Endodermal cell (in vitro differentiated cells): ENCODE measurements around the gene ADAMTS18. TPM values are rescaled to one million over a fixed set of nuclear protein-coding genes. Genes with fewer than 3 reads are reported as not detected.

Experiments used
- DNase-seq: peaks from one replicate; pipeline ENCODE4 v3.0.0-alpha.2; 2017
- H3K27ac ChIP-seq: 2 replicates; pipeline ENCODE4 v1.5.1; 2013; ENCODE audit warnings: mild to moderate bottlenecking, low read depth, low read length, moderate library complexity
- H3K27me3 ChIP-seq: 2 replicates; pipeline ENCODE4 v1.6.1; 2013; ENCODE audit warnings: mild to moderate bottlenecking, low read length, moderate library complexity; ENCODE audit not compliant: insufficient read depth, control insufficient read depth, poor library complexity, severe bottlenecking
- H3K36me3 ChIP-seq: 2 replicates; pipeline ENCODE4 v1.7.0; 2013; ENCODE audit warnings: mild to moderate bottlenecking, low read length, moderate library complexity; ENCODE audit not compliant: control insufficient read depth, insufficient read depth
- H3K4me1 ChIP-seq: one replicate; pipeline ENCODE4 v1.7.0; 2013; ENCODE audit warnings: low read length; ENCODE audit not compliant: control insufficient read depth, insufficient read depth
- H3K4me3 ChIP-seq: 2 replicates; pipeline ENCODE4 v1.5.1; 2013; ENCODE audit warnings: mild to moderate bottlenecking, low read length, moderate library complexity
- H3K9ac ChIP-seq: 2 replicates; pipeline ENCODE4 v1.6.1; 2013; ENCODE audit warnings: mild to moderate bottlenecking, low read length, moderate library complexity; ENCODE audit not compliant: poor library complexity, severe bottlenecking; ENCODE audit errors: extremely low read depth
- H3K9me3 ChIP-seq: 2 replicates; pipeline ENCODE4 v1.6.1; 2013; ENCODE audit warnings: mild to moderate bottlenecking, low read length, moderate library complexity; ENCODE audit not compliant: control insufficient read depth
- H3K27ac Mint-ChIP-seq: 2 replicates; pipeline ENCODE4 v1.8.0; 2020; ENCODE audit warnings: mixed read lengths
- H3K27me3 Mint-ChIP-seq: 2 replicates; pipeline ENCODE4 v1.8.0; 2021; ENCODE audit warnings: mild to moderate bottlenecking, mixed read lengths; ENCODE audit not compliant: insufficient read depth
- H3K36me3 Mint-ChIP-seq: 2 replicates; pipeline ENCODE4 v1.8.0; 2020; ENCODE audit warnings: low read depth, mixed read lengths
- H3K4me1 Mint-ChIP-seq: 2 replicates; pipeline ENCODE4 v1.8.0; 2020; ENCODE audit warnings: mixed read lengths
- H3K4me3 Mint-ChIP-seq: 2 replicates; pipeline ENCODE4 v1.8.0; 2020; ENCODE audit warnings: mild to moderate bottlenecking, moderate library complexity, mixed read lengths
- H3K9me3 Mint-ChIP-seq: 2 replicates; pipeline ENCODE4 v1.8.0; 2020; ENCODE audit warnings: mild to moderate bottlenecking, mixed read lengths
- WGBS, 2 experiments: methylation state at CpG; one replicate each; pipeline versions ENCODE4 v1.1.5 to v1.1.7; 2013; ENCODE audit warnings: missing lambda C conversion rate in 2 of 2, mixed read lengths in 1 of 2; ENCODE audit not compliant: insufficient coverage in 1 of 2, insufficient read length in 1 of 2; 5-methylcytosine and 5-hydroxymethylcytosine counted together
- total RNA-seq, 2 donors: library from RNA; stranded (reverse); fragmentation: NEBNext Ultra II Directional in 1 of 2; extraction: Animal tissue kit (Norgen Biotek cat#: 25700) in 1 of 2; gene quantifications; 2 replicates in 1 of 2; 3 replicates in 1 of 2; pipeline ENCODE4 v1.2.1, GENCODE V29; 2021
- TF ChIP-seq, protein P1 (sequence below): fragments of 200-600 bp; sonication (generic); conservative IDR thresholded peaks from 2 replicates; pipeline ENCODE4 v1.5.0; 2021; ENCODE audit warnings: antibody characterized with exemption, mild to moderate bottlenecking

ADAMTS18 gene
- total RNA-seq, 2 donors from 2014 or later: 7.9 to 12.4 TPM

DNA sequence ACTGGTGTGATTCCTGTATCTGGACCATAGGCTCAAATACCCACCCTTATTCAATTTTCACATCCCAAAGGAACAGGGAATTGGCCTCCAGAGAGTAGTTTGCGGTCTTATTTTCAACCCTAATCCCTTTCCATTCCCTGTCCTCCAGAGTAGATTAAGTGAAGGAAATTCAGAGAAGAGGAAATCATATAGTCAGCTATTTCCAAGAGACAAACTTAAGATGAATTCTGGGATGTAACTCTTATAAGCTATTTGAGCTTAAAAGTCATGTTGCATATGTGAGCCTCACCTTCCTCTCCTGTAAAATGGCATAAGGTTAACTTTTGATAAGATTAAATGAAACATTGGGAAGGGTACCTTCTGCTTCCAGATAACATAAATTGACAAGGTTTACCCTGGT, 37.4 kb upstream of the ADAMTS18 start:
- Histone ChIP-seq H3K4me3 (no peak overlapping the region), H3K27ac (no peak overlapping the region), H3K4me1 (peaks cover 21% of the 10 kb centered on the region), H3K9me3 (no peaks in the 10 kb centered on the region), H3K27me3 (no peaks in the 10 kb centered on the region), H3K36me3 (no peaks in the 10 kb centered on the region), H3K9ac (no peak overlapping the region)
- Mint-ChIP-seq H3K36me3 (no peaks in the 10 kb centered on the region), H3K4me1 (peaks cover 44% of the 10 kb centered on the region), H3K9me3 (no peaks in the 10 kb centered on the region), H3K27ac (no peak overlapping the region), H3K4me3 (no peak overlapping the region), H3K27me3 (no peaks in the 10 kb centered on the region)
- TF ChIP-seq, protein P1, sequence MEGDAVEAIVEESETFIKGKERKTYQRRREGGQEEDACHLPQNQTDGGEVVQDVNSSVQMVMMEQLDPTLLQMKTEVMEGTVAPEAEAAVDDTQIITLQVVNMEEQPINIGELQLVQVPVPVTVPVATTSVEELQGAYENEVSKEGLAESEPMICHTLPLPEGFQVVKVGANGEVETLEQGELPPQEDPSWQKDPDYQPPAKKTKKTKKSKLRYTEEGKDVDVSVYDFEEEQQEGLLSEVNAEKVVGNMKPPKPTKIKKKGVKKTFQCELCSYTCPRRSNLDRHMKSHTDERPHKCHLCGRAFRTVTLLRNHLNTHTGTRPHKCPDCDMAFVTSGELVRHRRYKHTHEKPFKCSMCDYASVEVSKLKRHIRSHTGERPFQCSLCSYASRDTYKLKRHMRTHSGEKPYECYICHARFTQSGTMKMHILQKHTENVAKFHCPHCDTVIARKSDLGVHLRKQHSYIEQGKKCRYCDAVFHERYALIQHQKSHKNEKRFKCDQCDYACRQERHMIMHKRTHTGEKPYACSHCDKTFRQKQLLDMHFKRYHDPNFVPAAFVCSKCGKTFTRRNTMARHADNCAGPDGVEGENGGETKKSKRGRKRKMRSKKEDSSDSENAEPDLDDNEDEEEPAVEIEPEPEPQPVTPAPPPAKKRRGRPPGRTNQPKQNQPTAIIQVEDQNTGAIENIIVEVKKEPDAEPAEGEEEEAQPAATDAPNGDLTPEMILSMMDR: no peak
- WGBS, 2 experiments: 100% methylated on average over 1 of the region's 1 CpG; no CpG with 5 or more reads in 1 of the 2 experiments
- DNase-seq: no peak

DNA sequence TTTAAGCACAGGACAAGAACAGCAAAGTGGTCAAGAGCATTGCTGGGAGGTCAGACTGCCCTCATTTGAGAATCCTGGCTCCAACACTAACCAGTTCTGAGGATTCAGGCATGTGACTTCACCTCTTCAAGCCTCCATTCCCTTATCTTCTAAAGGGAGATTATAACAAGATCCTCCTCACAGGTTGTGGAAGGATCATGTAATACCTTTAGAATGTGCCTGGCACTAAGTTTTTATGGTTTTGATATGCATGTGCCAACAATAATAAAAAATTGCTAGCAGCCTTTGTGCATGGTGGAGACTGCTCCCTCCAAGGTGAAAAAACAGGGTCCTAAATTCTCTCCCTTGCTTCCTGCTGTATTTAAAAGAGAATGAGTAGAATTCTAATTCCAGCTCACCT, 36.0 kb upstream of the ADAMTS18 start:
- H3K4me3 Mint-ChIP-seq: no peak overlapping the region
- TF ChIP-seq, protein P1: no peak
- no peak overlapping the region for H3K27ac Mint-ChIP-seq
- no peaks in the 10 kb centered on the region for H3K9me3 Mint-ChIP-seq
- Histone ChIP-seq H3K27ac (no peak overlapping the region), H3K36me3 (no peaks in the 10 kb centered on the region), H3K4me1 (peaks cover 21% of the 10 kb centered on the region), H3K27me3 (no peaks in the 10 kb centered on the region), H3K9me3 (no peaks in the 10 kb centered on the region), H3K9ac (no peak overlapping the region), H3K4me3 (no peak overlapping the region)
- H3K36me3 Mint-ChIP-seq: no peaks in the 10 kb centered on the region
- no peak for DNase-seq
- H3K4me1 Mint-ChIP-seq: peaks cover 47% of the 10 kb centered on the region
- no peaks in the 10 kb centered on the region for H3K27me3 Mint-ChIP-seq

DNA sequence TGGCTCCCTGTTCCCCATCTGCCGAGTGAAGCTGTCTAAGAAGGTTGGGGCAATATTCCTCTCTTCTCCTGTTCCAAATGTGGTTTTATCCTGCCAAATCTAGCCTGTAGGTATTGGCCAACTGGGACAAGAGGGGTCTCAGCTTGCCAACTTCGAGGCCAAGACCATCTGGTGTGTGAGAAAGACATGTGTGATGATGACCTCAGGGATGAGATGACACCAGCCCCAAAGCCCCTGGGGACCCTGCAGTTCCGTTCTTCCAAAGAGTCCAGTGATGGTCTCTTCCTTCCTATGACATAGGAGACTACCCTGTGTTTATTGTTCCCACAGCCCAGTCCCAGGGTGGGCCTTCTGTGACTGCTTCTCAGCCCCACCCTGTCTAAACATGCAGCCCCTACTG, 34.8 kb upstream of the ADAMTS18 start:
- H3K9me3 Mint-ChIP-seq: no peaks in the 10 kb centered on the region
- H3K27ac Mint-ChIP-seq: no peak overlapping the region
- no peak overlapping the region for H3K27ac ChIP-seq
- WGBS, 2 experiments: 83 to 89% methylated on average over 2 to 3 of the region's 3 CpGs
- H3K27me3 ChIP-seq: no peaks in the 10 kb centered on the region
- TF ChIP-seq, protein P1: no peak
- H3K36me3 ChIP-seq: no peaks in the 10 kb centered on the region
- no peaks in the 10 kb centered on the region for H3K36me3 Mint-ChIP-seq
- no peak overlapping the region for H3K4me3 Mint-ChIP-seq
- no peaks in the 10 kb centered on the region for H3K27me3 Mint-ChIP-seq
- no peaks in the 10 kb centered on the region for H3K9me3 ChIP-seq
- H3K4me1 ChIP-seq: peaks cover 21% of the 10 kb centered on the region
- no peak overlapping the region for H3K4me3 ChIP-seq
- H3K4me1 Mint-ChIP-seq: peaks cover 47% of the 10 kb centered on the region
- no peak overlapping the region for H3K9ac ChIP-seq
- DNase-seq: no peak
